Stimulated activated CD8-positive, alpha-beta memory T cell treated with anti-CD3 and anti-CD28 coated beads, Interleukin-4, amount 100 ng/mL, for 4 hours (primary cell): Measurements from ENCODE around the gene LRRC45.

Experiments used
- DNase-seq, 2 donors: peaks; one replicate each; pipeline ENCODE4 v3.0.0-alpha.2; 2020; ENCODE audit warnings: low read depth in 2 of 2, low spot score in 1 of 2

LRRC45 gene

DNA sequence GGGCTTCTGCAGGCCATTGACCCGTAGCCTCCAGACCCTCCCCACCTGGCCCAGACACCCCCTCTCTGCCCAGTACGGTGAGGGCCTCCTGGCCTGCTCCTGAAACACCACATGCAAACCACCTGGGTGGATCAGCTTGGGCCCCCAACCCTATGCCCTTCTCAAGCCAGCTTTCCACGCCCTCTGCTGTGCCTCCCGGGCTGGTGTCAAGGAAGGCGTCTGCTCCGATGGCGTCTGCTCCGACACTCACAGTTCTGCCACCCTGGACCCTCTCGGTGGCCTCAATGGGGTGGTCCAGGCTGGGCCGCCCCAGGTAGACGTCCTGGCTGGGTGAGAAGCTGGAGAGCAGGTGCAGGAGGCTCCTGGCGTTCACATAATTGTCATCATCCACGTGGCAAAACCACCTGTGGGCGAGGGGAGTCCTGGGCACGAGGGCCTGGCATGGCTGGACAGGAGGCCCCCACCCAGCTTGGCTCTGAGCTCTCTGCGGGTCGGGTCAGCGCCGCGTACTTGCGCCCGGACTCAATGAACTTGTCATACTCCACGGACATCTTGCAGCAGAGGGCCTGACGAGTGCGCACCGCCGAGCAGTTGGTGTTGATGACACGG lies 27.2 kb downstream of the LRRC45 start:
- DNase-seq: no peak

DNA sequence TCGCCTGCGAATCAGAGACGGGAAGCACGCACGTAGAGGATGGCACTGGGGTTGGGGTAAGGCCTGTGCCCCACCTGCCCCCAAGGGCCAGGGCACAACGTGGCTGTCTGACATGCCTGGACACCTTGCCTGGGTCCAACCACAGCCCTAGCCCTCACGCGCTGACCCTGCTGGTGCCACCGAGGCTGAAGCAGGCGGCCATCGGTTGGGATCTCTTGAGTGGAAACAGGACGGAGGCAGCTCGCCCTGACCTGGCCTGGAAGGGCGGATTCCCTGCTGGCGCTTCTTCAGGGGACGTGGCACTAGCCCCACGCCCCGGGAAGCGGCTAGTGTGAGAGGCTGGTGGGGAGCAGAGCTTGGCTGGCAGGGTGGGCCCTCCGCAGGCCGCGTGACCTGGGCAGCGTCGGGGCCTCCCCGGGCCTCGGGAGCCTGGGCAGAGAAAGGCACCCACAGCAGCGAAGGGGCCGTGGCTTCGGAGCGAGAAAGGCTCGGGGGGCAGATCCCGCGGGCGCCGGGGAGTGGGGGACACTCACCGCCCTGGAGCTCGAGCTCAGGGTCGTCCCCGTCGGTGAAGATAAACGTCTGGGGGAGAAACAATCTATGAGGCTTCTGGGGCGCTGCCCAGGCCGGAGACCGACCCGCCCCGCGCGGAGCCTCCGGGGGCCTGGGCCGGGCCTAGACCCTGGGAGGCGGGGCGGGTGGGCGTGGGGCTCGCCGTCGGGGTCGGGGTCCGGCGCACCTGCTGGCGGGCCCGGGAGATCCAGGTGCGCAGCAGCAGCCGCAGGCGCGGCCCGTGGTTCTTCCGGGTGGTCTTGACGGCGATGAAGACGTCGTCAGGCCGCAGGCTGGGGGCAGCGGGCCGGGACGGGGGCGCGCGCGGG lies 27.9 kb downstream of the LRRC45 start:
- no peak for DNase-seq

GRCh38 chr17:82051776-82052637 lies 28.9 kb downstream of the LRRC45 start, which contains the start of the genes GPS1 and RFNG:
GPS1 (plus strand) TSS chr17:82051898; CDS start chr17:82051932, 34 bp downstream.
RFNG (minus strand) TSS chr17:82051811; CDS start chr17:82051766, 45 bp downstream.
- peak; percentile 60 to 61 for DNase-seq

DNA sequence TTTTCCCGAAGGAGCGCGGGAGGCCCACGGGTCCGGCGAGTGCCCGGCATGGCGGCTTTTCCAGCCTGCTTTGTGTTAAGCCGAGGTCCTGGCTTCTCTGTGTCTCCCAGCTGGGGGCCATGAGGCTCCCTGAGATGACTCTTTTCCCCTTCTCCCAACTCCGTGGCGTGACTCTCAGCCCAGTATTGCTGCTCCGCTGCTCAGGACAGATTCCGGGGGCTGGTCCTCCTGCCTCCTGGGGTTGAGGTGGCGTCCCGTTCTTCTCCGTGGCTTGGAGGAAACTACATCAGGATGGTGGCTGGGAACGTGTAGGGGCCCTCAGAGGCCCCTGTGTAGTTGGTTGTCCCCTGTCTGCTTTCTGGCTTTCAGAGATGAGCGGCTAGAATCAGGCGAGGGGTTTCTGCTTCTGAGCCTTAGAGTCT lies 29.5 kb downstream of the LRRC45 start:
- DNase-seq: no peak

- no peak for DNase-seq
Measured at GRCh38 chr17:82053130-82053529, 30.0 kb downstream of the LRRC45 start.

DNA sequence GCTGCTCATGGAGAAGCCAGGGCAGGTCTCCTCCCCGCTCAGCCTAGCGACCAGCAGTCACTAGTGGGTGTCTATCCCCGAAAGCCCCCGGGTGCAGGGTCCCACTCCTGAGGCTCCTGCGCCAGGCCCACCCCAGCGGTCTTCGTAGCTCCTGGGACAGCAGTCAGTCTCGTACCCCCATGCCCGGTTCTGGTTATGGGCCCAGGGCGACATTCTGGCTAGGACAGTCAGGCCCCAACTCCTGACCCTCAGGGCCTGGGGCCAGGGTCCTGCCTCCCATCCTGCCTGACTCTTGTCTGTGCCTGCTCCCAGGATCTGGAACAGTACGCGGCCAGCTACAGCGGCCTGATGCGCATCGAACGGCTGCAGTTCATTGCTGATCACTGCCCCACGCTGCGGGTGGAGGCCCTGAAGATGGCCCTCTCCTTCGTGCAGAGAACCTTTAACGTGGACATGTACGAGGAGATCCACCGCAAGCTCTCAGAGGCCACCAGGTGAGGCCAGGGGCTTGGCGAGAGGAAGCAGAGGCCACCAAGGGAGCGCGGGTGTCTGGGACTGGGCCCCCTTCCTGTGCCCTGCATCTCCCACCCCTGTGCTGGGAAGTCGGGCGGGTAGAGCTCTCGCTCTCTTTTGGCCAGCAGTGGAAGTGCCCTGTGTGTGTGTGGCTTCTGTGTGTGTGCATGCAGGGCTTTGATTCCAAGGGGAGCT lies 30.6 kb downstream of the LRRC45 start:
- no peak for DNase-seq

DNA sequence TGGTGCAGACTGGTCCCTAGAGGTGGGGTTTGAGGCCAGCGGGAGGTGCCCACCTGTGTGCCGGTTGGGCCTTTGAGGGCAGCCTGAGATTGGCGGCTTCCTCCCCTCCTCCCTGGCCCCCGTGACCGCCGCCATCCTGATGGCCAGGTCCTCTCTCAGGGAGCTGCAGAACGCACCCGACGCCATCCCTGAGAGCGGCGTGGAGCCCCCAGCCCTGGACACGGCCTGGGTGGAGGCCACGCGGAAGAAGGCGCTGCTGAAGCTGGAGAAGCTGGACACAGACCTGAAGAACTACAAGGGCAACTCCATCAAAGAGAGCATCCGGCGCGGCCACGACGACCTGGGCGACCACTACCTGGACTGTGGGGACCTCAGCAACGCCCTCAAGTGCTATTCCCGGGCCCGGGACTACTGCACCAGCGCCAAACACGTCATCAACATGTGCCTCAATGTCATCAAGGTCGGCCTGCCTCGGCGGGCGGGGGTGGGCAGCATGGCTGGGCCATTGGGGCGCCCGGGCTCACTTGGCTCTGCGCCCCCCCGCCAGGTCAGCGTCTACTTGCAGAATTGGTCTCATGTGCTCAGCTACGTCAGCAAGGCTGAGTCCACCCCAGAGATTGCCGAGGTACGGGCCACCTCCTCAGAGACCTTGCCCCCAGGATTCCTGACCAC lies 31.4 kb downstream of the LRRC45 start:
- DNase-seq: no peak

DNA sequence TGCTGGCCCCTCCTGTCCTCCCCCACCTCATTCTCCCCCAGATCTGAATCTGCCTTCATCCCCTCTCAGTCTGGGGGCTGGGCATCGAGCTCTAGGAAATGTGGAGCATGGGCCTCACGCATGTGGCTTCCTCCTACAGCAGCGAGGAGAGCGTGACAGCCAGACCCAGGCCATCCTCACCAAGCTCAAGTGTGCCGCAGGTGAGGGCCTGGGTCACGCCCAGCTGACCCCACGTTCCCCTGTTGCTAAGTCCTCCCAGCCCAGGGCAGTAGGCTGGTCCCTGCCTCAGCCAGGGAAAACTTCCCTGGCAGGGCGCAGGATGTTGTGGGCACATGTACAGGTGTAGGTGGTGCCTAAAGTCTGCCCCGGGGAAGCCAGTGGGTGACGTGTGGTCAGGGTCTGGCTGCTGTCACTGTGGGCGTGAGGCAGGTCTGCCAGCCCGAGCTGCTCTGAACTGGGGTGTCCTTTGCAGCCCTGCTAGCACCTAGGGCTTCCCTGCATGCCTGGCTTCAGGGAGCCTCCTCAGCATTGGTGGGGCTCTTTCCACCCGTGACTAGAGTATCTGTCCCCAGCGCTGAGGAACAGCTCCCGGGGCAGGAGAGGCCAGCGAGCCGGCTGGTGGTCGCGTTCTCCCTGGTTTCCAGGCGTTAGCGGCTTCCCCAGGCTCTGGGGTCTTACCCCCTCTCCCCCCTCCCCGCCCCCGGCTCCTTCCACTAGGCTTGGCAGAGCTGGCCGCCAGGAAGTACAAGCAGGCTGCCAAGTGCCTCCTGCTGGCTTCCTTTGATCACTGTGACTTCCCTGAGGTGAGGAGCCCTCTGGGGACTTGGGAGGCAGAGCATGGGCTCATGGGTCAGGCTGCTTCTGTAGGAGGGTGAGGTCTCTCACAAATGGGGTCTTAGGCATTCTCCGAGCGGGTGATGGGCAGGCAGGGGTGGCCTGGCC lies 32.2 kb downstream of the LRRC45 start:
- no peak for DNase-seq

DNA sequence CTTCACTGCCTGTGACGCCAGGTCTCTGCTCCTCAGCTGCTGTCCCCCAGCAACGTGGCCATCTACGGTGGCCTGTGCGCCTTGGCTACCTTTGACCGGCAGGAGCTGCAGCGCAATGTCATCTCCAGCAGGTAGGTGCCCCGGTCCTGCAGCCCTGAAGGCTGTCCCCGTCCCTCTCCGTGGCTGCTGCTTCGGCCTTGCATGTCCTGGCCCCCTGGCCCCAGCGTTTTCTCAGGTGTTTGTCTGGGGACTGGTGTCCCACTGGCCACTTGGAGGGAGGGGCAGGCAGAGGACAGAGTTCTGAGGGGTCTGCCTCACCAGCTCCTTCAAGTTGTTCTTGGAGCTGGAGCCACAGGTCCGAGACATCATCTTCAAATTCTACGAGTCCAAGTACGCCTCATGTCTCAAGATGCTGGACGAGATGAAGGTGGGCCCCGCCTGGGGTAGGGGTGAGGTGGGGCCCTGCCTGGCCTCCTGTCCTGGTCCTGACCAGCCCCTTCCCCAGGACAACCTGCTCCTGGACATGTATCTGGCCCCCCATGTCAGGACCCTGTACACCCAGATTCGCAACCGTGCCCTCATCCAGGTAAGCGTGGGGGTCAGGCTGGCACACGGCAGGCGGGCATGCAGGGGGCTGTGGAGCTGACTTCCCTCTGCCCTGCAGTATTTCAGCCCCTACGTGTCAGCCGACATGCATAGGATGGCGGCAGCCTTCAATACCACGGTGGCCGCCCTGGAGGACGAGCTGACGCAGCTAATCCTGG lies 33.0 kb downstream of the LRRC45 start:
- DNase-seq: no peak

- no peak for DNase-seq
Measured at GRCh38 chr17:82056729-82057621, 33.9 kb downstream of the LRRC45 start.

GRCh38 chr17:82058230-82058854 lies 35.2 kb downstream of the LRRC45 start:
- no peak for DNase-seq

- no peak for DNase-seq
Measured at GRCh38 chr17:82058855-82059249, 35.7 kb downstream of the LRRC45 start.

DNA sequence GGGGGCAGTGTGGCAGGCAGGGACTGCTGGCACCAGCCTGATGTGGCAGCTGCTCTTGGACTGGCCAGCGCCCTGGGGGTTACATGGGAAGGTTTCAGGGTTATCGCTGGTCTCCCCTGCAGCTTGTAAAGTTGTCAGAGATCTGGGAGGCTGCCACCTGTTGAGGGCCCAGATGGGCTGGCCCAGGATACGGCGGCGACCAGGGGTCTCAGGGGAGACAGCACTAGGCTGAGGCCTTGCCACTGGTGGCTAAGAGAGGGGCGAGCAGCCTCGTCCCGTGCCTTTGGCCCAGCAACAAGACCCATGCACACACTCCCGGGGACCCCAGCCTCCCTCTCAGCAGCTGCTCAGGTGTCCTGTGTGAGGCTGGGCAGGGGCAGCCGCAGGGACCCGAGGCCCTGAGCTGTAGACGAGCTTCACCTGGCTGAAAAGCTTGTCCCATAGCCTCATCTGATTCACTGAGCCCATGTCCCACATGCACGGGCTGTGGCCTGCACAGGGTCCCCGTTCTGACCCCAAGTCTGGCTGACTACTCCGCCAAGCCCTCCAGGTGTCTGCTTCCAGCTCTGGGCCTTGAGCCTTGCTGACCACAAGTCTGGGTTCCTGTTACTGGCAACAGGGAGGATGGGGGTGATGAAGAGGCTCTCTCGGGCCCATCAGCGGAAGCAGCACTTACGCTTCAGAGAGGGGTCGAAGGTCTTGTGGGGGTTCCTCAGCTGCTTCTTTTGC lies 36.3 kb downstream of the LRRC45 start:
- DNase-seq: no peak

DNA sequence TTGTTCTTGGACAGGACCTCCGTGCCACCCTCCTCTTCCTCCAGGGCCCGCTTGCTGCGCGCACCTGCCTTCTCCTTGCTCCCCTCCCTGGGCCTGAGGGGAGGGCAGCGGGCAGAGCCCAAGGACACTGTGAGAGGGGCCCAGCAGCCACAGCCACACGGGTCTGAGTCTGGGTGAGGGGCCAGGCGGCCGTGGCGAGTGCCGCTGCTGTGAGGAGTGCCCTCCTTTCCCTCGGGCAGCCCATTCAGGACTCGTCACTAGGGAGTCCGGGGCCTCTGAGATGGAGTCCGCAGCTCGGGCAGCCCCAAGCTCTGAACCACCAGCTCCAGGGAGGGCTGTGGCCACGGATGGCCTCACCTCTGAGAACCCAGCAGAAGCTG lies 36.9 kb downstream of the LRRC45 start:
- no peak for DNase-seq

DNA sequence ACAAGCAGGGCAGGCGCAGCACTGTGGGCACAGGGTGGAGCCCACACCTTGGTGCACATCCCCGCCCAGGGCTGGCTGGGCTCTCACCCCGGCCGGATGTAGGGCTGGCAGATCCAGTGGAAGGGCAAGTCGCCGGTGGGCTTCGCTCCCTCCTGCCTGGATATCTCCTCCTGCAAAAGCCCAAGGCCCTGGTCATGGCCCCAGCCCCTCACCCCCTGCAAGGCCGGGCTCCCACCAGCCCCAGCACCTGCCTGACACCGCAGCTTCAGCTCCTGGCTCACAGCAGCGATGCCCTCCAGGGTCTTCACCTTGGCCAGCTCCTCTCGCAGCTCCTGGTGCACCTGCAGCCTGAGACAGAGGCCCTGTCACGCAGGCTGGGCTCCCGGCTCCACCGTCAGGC lies 37.5 kb downstream of the LRRC45 start:
- no peak for DNase-seq
